KMS-11 (cell line): ENCODE results near the gene TTC8.
"Not testable (repeated sequence)": the region's sequence is repeated elsewhere in the genome, so short reads cannot be mapped to it uniquely, and the experiment has no call there.

Experiments
- H2AFZ ChIP-seq: fragments of 200-600 bp; sonication (generic); 2 replicates; pipeline ENCODE4 v1.6.1; 2016; ENCODE audit warnings: antibody characterized with exemption, mixed run types, low read depth
- H3K27ac ChIP-seq: fragments of 200-600 bp; sonication (generic); 2 replicates; pipeline ENCODE4 v1.6.1; 2016; ENCODE audit warnings: mild to moderate bottlenecking, mixed run types
- H3K27me3 ChIP-seq: fragments of 200-600 bp; sonication (generic); 2 replicates; pipeline ENCODE4 v1.6.1; 2017; ENCODE audit warnings: mild to moderate bottlenecking, low read depth, mixed run types, moderate library complexity; ENCODE audit not compliant: insufficient read depth
- H3K36me3 ChIP-seq: fragments of 200-600 bp; sonication (generic); 2 replicates; pipeline ENCODE4 v1.6.1; 2017; ENCODE audit warnings: mild to moderate bottlenecking, mixed run types; ENCODE audit not compliant: insufficient read depth
- H3K4me1 ChIP-seq: fragments of 200-600 bp; sonication (generic); 2 replicates; pipeline ENCODE4 v1.6.1; 2016; ENCODE audit warnings: mild to moderate bottlenecking, low read depth, mixed run types; ENCODE audit not compliant: poor library complexity, severe bottlenecking
- H3K4me2 ChIP-seq: fragments of 200-600 bp; sonication (generic); 2 replicates; pipeline ENCODE4 v1.7.0; 2016; ENCODE audit warnings: mild to moderate bottlenecking, mixed run types
- H3K4me3 ChIP-seq: fragments of 200-600 bp; sonication (generic); IDR thresholded peaks from 2 replicates; pipeline ENCODE4 v1.6.1; 2017; ENCODE audit warnings: low read depth, low read length, mixed read lengths; ENCODE audit not compliant: insufficient read depth
- H3K79me2 ChIP-seq: fragments of 200-600 bp; sonication (generic); 2 replicates; pipeline ENCODE4 v1.6.1; 2016; ENCODE audit warnings: low read depth, mixed run types; ENCODE audit not compliant: insufficient read depth
- H3K9ac ChIP-seq: fragments of 200-600 bp; sonication (generic); 2 replicates; pipeline ENCODE4 v1.6.1; 2016; ENCODE audit warnings: mild to moderate bottlenecking, mixed run types
- H4K20me1 ChIP-seq: fragments of 200-600 bp; sonication (generic); 2 replicates; pipeline ENCODE4 v1.6.1; 2016; ENCODE audit warnings: mild to moderate bottlenecking, mixed run types; ENCODE audit not compliant: insufficient read depth
- TF ChIP-seq, protein P1 (sequence below): fragments of 200-600 bp; sonication (generic); conservative IDR thresholded peaks from 2 replicates; pipeline ENCODE4 v1.6.1; 2017; ENCODE audit warnings: low read depth, mild to moderate bottlenecking, antibody characterized with exemption, low read length, moderate library complexity, mixed read lengths

The TTC8 gene

DNA sequence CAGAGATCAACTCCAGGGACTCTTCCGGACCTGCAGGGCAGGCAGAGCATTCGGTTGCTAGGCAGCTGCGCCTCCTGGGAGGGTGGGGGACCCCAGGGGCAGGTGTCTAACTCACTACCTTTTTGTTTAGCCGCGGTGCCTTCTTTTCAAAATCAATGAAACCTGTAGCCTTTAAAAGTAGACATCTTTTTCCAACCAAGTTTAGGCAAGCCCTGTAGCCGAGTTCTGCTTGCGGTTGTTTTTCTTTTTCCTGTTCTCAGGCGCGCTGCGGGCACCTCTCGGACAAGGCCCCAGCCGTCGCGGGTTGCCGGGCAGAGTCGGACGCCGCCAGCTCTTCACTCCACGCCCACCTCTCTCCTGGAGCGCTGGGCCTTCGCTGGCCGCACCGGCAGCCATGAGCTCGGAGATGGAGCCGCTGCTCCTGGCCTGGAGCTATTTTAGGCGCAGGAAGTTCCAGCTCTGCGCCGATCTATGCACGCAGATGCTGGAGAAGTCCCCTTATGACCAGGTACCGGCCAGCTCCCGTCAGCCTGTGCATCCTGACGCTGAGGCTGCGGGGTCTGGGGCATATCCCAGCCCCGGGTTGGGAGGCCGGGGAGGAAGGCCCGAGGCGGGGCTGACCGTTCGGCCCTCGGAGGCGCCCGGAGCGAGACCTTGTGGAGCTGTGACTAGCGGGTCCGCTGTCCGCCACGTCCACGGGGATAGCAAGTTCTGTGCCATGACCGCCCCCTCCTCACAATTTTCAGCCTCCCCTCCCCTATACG lies at the start of gene TTC8:
TSS of gene TTC8 (plus strand) at position 338 of the 764 bp plus-strand sequence. CDS start at position 395, 57 bp downstream.
- Histone ChIP-seq H3K4me1 (peaks cover 11% of the 10 kb centered on the region), H4K20me1 (no peaks in the 10 kb centered on the region), H2AFZ (peak within 1 kb of the TSS; percentile 89), H3K27ac (peak within 1 kb of the TSS; percentile 86), H3K27me3 (no peaks in the 10 kb centered on the region), H3K36me3 (no peaks in the 10 kb centered on the region), H3K4me2 (peak within 1 kb of the TSS; percentile 81), H3K79me2 (no peaks in the 10 kb centered on the region), H3K9ac (peak within 1 kb of the TSS; percentile 77), H3K4me3 (no peak within 1 kb of the TSS)
- TF ChIP-seq, protein P1, sequence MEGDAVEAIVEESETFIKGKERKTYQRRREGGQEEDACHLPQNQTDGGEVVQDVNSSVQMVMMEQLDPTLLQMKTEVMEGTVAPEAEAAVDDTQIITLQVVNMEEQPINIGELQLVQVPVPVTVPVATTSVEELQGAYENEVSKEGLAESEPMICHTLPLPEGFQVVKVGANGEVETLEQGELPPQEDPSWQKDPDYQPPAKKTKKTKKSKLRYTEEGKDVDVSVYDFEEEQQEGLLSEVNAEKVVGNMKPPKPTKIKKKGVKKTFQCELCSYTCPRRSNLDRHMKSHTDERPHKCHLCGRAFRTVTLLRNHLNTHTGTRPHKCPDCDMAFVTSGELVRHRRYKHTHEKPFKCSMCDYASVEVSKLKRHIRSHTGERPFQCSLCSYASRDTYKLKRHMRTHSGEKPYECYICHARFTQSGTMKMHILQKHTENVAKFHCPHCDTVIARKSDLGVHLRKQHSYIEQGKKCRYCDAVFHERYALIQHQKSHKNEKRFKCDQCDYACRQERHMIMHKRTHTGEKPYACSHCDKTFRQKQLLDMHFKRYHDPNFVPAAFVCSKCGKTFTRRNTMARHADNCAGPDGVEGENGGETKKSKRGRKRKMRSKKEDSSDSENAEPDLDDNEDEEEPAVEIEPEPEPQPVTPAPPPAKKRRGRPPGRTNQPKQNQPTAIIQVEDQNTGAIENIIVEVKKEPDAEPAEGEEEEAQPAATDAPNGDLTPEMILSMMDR = no peak

- Histone ChIP-seq H3K9ac (no peak overlapping the region), H3K27me3 (no peaks in the 10 kb centered on the region), H3K27ac (no peak overlapping the region), H3K36me3 (no peaks in the 10 kb centered on the region), H3K4me2 (no peak overlapping the region), H3K79me2 (no peaks in the 10 kb centered on the region), H3K4me1 (no peaks in the 10 kb centered on the region), H3K4me3 (no peak overlapping the region), H4K20me1 (no peaks in the 10 kb centered on the region), H2AFZ (no peak overlapping the region)
- TF ChIP-seq, protein P1 = no peak
Measured at GRCh38 chr14:88775532-88775931, 48.9 kb upstream of the TTC8 start.

DNA sequence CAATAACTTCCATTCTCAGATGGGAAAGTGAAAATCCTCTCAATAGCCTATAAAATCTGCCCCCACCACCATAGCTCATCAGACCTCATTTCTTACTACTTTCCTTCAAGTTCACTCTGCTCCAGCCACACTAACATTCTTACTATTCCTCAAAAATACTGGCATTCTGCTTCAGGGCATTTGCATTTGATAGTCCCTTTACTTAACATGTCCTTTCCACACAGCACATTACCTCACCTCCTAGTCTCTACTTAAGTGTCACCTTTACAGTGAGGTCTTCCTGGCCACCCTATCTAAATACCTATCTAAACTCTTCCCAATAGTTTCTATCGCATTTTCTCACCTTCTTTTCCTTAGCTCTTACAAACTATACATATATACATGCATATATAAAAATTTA lies 38.5 kb upstream of the TTC8 start:
- no peak overlapping the region for H2AFZ ChIP-seq
- H3K4me1 ChIP-seq = peaks cover 5% of the 10 kb centered on the region
- H3K4me3 ChIP-seq = no peak overlapping the region
- no peak overlapping the region for H3K9ac ChIP-seq
- no peak overlapping the region for H3K27ac ChIP-seq
- no peaks in the 10 kb centered on the region for H3K36me3 ChIP-seq
- H3K79me2 ChIP-seq = no peaks in the 10 kb centered on the region
- H4K20me1 ChIP-seq = no peaks in the 10 kb centered on the region
- H3K4me2 ChIP-seq = no peak overlapping the region
- H3K27me3 ChIP-seq = no peaks in the 10 kb centered on the region
- TF ChIP-seq, protein P1 = no peak

DNA sequence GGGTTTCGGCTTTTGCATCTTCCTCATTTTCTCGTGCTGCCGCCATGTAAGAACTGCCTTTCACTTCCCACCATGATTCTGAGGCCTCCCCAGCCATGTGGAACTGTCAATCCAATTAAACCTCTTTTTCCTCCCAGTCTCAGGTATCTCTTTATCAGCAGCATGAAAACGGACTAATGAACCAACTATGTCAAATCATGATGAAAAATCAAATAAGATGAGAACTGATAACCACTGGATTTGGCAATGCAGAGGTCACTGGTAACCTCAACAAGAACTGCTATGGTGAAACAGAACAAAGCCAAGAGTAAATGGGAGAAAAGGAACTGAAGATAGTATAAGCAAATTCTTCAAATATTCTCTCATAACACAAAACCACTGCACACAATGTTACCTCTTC lies 37.7 kb upstream of the TTC8 start:
- H3K9ac ChIP-seq = no peak overlapping the region
- H3K27ac ChIP-seq = no peak overlapping the region
- H3K36me3 ChIP-seq = no peaks in the 10 kb centered on the region
- no peaks in the 10 kb centered on the region for H4K20me1 ChIP-seq
- peaks cover 10% of the 10 kb centered on the region for H3K4me1 ChIP-seq
- no peaks in the 10 kb centered on the region for H3K79me2 ChIP-seq
- no peaks in the 10 kb centered on the region for H3K27me3 ChIP-seq
- TF ChIP-seq, protein P1 = no peak
- no peak overlapping the region for H3K4me2 ChIP-seq
- H2AFZ ChIP-seq = no peak overlapping the region
- H3K4me3 ChIP-seq = no peak overlapping the region

DNA sequence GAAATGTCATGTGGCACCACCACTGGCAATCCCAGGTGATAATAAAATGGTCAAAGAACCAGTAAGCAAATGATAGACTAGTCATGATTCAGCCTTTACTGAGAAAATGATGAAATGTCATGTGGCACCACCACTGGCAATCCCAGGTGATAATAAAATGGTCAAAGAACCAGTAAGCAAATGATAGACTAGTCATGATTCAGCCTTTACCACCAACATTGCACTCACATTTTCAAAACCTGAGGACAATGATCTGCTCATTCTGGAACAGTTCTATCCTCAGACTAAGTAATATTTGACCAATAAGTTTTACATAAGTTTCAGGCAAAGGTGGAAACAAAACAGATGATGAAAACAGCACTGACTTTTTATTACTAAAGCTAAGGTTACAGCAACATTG lies 34.9 kb upstream of the TTC8 start:
- H3K79me2 ChIP-seq, H2AFZ ChIP-seq, H3K9ac ChIP-seq, H3K36me3 ChIP-seq, H3K4me3 ChIP-seq, H3K27ac ChIP-seq, H4K20me1 ChIP-seq, H3K4me2 ChIP-seq, H3K27me3 ChIP-seq: not testable (repeated sequence)
- peaks cover 16% of the 10 kb centered on the region for H3K4me1 ChIP-seq
